ENCODE data around the gene GPR55. TPM values are rescaled to one million over a fixed set of nuclear protein-coding genes. Genes with fewer than 3 reads are reported as not detected.
"Not testable (repeated sequence)": the region's sequence is repeated elsewhere in the genome, so short reads cannot be mapped to it uniquely, and the experiment has no call there.

Gene GPR55
- total and polyA plus RNA-seq, 8 donors, result 0.02 to 0.12 (median 0.06) TPM; not detected in 3

DNA sequence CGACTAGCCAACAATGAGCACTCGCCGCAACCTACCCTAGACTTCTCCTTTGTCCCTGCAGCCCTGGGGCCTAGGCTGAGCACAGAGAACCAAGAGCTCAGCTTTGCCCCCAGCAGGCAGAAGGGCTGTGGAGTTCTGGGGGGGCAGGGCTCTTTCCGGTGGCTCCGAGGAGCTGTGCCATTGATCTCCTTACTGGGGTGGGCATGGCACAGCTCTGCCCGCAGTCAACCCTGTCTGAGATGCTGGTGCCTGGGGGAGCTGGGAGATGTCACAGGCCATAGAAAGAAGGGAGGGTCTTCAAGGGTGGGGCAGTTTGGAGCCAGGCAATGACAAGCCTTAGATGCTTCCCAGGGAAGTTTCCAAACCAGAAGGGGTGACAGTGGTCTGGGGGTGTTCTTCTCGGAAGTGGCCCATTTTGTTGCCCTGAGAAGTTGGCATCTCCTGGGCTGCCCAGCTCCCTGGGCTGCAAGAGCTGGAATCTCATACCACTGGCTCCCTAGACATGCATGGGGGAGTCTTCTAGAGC, 14.1 kb upstream of the GPR55 start:
- no peak for ATAC-seq
- no peak overlapping the region for H3K27ac ChIP-seq
- no peaks in the 10 kb centered on the region for H3K36me3 ChIP-seq
- TF ChIP-seq, protein P1, sequence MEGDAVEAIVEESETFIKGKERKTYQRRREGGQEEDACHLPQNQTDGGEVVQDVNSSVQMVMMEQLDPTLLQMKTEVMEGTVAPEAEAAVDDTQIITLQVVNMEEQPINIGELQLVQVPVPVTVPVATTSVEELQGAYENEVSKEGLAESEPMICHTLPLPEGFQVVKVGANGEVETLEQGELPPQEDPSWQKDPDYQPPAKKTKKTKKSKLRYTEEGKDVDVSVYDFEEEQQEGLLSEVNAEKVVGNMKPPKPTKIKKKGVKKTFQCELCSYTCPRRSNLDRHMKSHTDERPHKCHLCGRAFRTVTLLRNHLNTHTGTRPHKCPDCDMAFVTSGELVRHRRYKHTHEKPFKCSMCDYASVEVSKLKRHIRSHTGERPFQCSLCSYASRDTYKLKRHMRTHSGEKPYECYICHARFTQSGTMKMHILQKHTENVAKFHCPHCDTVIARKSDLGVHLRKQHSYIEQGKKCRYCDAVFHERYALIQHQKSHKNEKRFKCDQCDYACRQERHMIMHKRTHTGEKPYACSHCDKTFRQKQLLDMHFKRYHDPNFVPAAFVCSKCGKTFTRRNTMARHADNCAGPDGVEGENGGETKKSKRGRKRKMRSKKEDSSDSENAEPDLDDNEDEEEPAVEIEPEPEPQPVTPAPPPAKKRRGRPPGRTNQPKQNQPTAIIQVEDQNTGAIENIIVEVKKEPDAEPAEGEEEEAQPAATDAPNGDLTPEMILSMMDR (IDR thresholded peaks at IDR 0.05), result no peak
- intact Hi-C loops (cut with DNase I), result no loop called here
- no peaks in the 10 kb centered on the region for H3K9me3 ChIP-seq
- DNase-seq, result no peak
- FAIRE-seq, result no peak
- WGBS, 2 donors, result 85 to 89% methylated on average over 7 of the region's 7 CpGs
- no peaks in the 10 kb centered on the region for H3K4me1 ChIP-seq
- no peaks in the 10 kb centered on the region for H3K27me3 ChIP-seq
- no peak overlapping the region for H3K4me3 ChIP-seq

DNA sequence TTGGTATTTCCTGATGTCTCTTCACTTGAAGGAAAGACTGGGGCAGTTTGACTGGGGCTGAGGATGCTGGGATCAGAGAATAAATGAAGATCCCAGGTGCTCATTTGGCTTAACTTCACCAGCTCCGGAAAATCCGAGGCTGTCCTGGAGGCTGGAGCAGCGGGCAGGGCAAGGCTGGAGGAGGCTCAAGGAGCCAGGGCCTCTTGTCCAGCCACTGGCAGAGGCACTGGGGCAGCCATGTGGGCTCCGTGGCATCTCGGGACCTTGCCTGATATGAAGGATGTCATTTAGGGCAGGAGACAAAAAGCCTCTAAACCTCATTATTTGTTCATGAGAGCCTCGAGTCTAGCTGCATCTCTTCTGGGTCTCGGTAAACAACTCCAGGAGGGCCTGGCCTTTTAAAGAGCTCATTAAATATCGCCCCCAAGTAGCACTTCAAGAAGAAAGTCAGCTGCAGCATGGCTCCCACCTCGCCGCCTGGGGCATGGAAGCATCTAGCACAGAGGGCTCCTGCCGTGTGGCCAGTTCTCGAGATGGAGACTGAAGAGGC, 13.5 kb upstream of the GPR55 start:
- no peak overlapping the region for H3K4me3 ChIP-seq
- H3K36me3 ChIP-seq, result no peaks in the 10 kb centered on the region
- no peaks in the 10 kb centered on the region for H3K4me1 ChIP-seq
- ATAC-seq (no peak), FAIRE-seq (no peak), DNase-seq (no peak)
- intact Hi-C loops (cut with DNase I), result no loop called here
- no peak overlapping the region for H3K27ac ChIP-seq
- TF ChIP-seq, protein P1 (IDR thresholded peaks at IDR 0.05), result no peak
- H3K27me3 ChIP-seq, result no peaks in the 10 kb centered on the region
- H3K9me3 ChIP-seq, result no peaks in the 10 kb centered on the region
- WGBS, 2 donors, result 73 to 82% methylated on average over 12 of the region's 12 CpGs

DNA sequence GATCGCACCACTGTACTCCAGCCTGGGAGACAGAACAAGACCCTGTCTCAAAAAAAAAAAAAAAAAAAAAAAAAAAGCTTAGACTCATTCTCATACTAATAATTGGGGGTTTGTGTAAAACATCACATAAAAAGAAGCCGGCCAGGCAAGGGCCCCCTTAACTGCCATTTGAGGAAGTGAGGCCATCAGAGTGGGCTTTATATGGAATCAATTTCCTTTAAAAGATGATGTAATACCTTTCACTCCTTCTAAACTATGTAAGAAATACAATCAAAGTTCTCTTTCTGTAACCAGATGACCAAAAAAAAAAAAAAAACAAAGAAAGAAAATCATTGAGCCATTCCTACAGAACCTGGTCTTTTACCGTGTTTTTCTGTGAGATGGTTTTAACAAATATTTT, 13.1 kb upstream of the GPR55 start:
- WGBS, 2 donors, result 93% methylated on average over 3 of the region's 3 CpGs
- intact Hi-C loops (cut with DNase I), result no loop called here
- no peaks in the 10 kb centered on the region for H3K36me3 ChIP-seq
- TF ChIP-seq, protein P1 (IDR thresholded peaks at IDR 0.05), result no peak
- no peak for DNase-seq
- FAIRE-seq, result no peak
- H3K27me3 ChIP-seq, result no peaks in the 10 kb centered on the region
- no peak overlapping the region for H3K27ac ChIP-seq
- no peaks in the 10 kb centered on the region for H3K9me3 ChIP-seq
- no peaks in the 10 kb centered on the region for H3K4me1 ChIP-seq
- no peak for ATAC-seq
- H3K4me3 ChIP-seq, result no peak overlapping the region

DNA sequence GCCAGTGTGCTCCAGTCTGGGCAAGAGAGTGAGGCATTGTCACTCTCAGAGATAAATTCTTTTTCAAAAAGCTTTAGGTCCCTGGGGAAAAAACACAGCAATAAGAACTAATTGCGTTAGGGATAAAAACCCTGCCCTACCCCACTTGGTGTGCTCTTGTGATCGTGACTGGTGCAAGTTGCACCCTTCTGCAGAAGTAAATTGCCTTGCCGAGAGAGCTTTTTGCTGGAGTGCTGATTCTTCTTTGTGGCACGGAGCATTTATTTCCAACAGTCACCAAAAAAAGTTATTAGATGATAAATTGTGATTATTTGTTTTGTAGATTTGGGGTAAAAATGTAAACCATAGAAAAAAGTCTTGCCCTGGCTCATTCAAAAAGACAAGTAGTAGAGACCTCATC, 12.3 kb upstream of the GPR55 start:
- TF ChIP-seq, protein P1 (IDR thresholded peaks at IDR 0.05), result no peak
- intact Hi-C loops (cut with DNase I), result no loop called here
- no peak for DNase-seq
- ATAC-seq, result no peak
- H3K9me3 ChIP-seq, result no peaks in the 10 kb centered on the region
- no peaks in the 10 kb centered on the region for H3K4me1 ChIP-seq
- H3K27ac ChIP-seq, result no peak overlapping the region
- no peak for FAIRE-seq
- no peaks in the 10 kb centered on the region for H3K36me3 ChIP-seq
- no peak overlapping the region for H3K4me3 ChIP-seq
- H3K27me3 ChIP-seq, result no peaks in the 10 kb centered on the region
- 75 to 87% methylated on average over 4 of the region's 4 CpGs for WGBS, 2 donors

DNA sequence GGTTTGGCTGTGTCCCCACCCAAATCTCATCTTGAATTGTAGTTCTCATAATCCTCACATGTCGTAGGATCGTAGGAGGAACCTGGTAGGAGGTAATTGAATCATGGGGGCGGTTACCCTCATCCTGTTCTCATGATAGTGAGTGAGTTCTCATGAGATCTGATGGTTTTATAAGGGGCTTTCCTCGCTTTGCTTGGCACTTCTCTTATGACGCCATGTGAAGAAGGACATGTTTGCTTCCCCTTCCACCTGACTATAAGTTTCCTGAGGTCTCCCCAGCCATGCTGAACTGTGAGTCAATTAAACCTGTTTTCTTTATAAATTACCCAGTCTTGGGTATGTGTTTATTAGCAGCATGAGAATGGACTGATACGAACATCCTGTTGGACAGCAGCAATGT, 11.2 kb upstream of the GPR55 start:
- intact Hi-C loops (cut with DNase I); H3K27ac ChIP-seq; H3K27me3 ChIP-seq; DNase-seq; FAIRE-seq; ATAC-seq; H3K4me3 ChIP-seq; H3K4me1 ChIP-seq; H3K9me3 ChIP-seq; H3K36me3 ChIP-seq: not testable (repeated sequence)
- 66 to 82% methylated on average over 6 of the region's 6 CpGs for WGBS, 2 donors

Measured in pancreas (tissue), 10 donors.